Panc1 (cell line): Measurements from ENCODE around the gene C19orf12. TPM values are rescaled to one million over a fixed set of nuclear protein-coding genes. Genes with fewer than 3 reads are reported as not detected.

Experiments
- ATAC-seq: fragments of 200-7000 bp; cut with Tn5 transposase; 2 replicates; pipeline ENCODE4 v1.9.1; 2020; ENCODE audit warnings: mild to moderate bottlenecking, moderate library complexity
- BruUV-seq: library from RNA; stranded (reverse); fragments of 400-500 nt; replicated peaks from 2 replicates; lab custom pipeline; 2021; lab: Mats Ljungman, UMichigan
- CTCF ChIA-PET: fragments of 300-600 bp; sonication (Branson Sonifier 250); formaldehyde crosslinking; loops from one replicate; lab custom pipeline; 2022; ENCODE audit warnings: antibody characterized with exemption; lab: Charles Lee
- POLR2A ChIA-PET: fragments of 300-600 bp; sonication (Branson Sonifier 250); formaldehyde crosslinking; loops from one replicate; lab custom pipeline; 2022; ENCODE audit warnings: antibody characterized with exemption; lab: Charles Lee
- DNase-seq: peaks from one replicate; pipeline ENCODE4 v3.0.0-alpha.2; 2010; ENCODE audit warnings: low read depth, low spot score
- H3K27ac ChIP-seq: 2 replicates; pipeline ENCODE4 v1.5.1; 2011; ENCODE audit warnings: mild to moderate bottlenecking, low read length, inconsistent platforms
- H3K27me3 ChIP-seq: fragments of 200-500 bp; sonication (Bioruptor generic); 2 replicates; pipeline ENCODE4 v1.6.0; 2014; ENCODE audit warnings: low read length, inconsistent platforms; ENCODE audit not compliant: control insufficient read depth, insufficient read depth
- H3K36me3 ChIP-seq: fragments of 200-500 bp; sonication (Bioruptor generic); 2 replicates; pipeline ENCODE4 v1.5.1; 2014; ENCODE audit warnings: inconsistent platforms, mild to moderate bottlenecking, low read length, moderate library complexity; ENCODE audit not compliant: control insufficient read depth, insufficient read depth
- H3K4me1 ChIP-seq: 2 replicates; pipeline ENCODE4 v1.5.1; 2011; ENCODE audit warnings: inconsistent platforms, mild to moderate bottlenecking, low read length, moderate library complexity; ENCODE audit not compliant: control insufficient read depth, insufficient read depth
- H3K4me3 ChIP-seq, 2 experiments: 2 replicates each; pipeline ENCODE4 v1.5.1; 2011 to 2012; ENCODE audit warnings: low read depth in 2 of 2, low read length in 2 of 2, mild to moderate bottlenecking in 2 of 2, inconsistent platforms in 1 of 2, moderate library complexity in 1 of 2
- H3K9me3 ChIP-seq: fragments of 200-500 bp; sonication (Bioruptor generic); 2 replicates; pipeline ENCODE4 v1.5.1; 2014; ENCODE audit warnings: low read depth, mild to moderate bottlenecking, inconsistent platforms, low read length, moderate library complexity; ENCODE audit not compliant: control insufficient read depth, insufficient read depth
- POLR2AphosphoS5 ChIP-seq: IDR thresholded peaks from 2 replicates; pipeline ENCODE4 v1.6.1; 2012; ENCODE audit warnings: mild to moderate bottlenecking, low read depth, low read length, moderate library complexity
- REST ChIP-seq, 2 experiments: IDR thresholded peaks; 2 replicates each; pipeline ENCODE4 v1.6.1; 2011 to 2012; ENCODE audit warnings: low read depth in 2 of 2, control low read depth in 1 of 2, low read length in 1 of 2, mild to moderate bottlenecking in 1 of 2, moderate library complexity in 1 of 2; ENCODE audit not compliant: insufficient read depth in 1 of 2
- SIN3A ChIP-seq: IDR thresholded peaks from 2 replicates; pipeline ENCODE4 v1.6.1; 2012; ENCODE audit warnings: low read depth, mild to moderate bottlenecking, low read length, moderate library complexity, borderline replicate concordance; ENCODE audit not compliant: insufficient read depth
- TCF7L2 ChIP-seq: IDR thresholded peaks from 2 replicates; pipeline ENCODE4 v1.6.1; 2011; ENCODE audit warnings: mild to moderate bottlenecking, low read depth, low read length, inconsistent platforms
- in situ Hi-C: cut with HindIII; loops from 2 replicates; pipeline ENCODE4 v1.10.0; 2016; ENCODE audit warnings: low sequenced_read_pairs, low pct_unique_long_range_greater_than_20kb
- intact Hi-C: fragments of 100-400 bp; cut with micrococcal nuclease; formaldehyde crosslinking; loops from one replicate; pipeline ENCODE4 v1.10.0; 2022; ENCODE audit not compliant: unreplicated experiment
- total RNA-seq: library from RNA; stranded (reverse); gene quantifications from one replicate; pipeline ENCODE4 v1.2.1, GENCODE V29; 2021; ENCODE audit not compliant: unreplicated experiment
- TF ChIP-seq, protein P1 (sequence below): fragments of 450-650 bp; IDR thresholded peaks from 2 replicates; pipeline ENCODE4 v1.5.1; 2017; ENCODE audit warnings: mild to moderate bottlenecking

C19orf12 gene
- total RNA-seq, 1 experiment from 2014 or later, result 43.4 TPM

- Histone ChIP-seq H3K9me3 (peaks cover 8% of the 10 kb centered on the region; the same call in 1 of the 2 replicates), H3K4me1 (no peaks in the 10 kb centered on the region), H3K27ac (no peak overlapping the region), H3K27me3 (no peaks in the 10 kb centered on the region), H3K4me3 (no peak overlapping the region), H3K36me3 (no peaks in the 10 kb centered on the region)
- no peak for ATAC-seq
- in situ Hi-C loops, result no loop called here
- ChIA-PET CTCF (no interaction called here), POLR2A (no interaction called here)
- DNase-seq, result no peak
- no TSS peak for BruUV-seq
- TF ChIP-seq POLR2AphosphoS5 (no peak), SIN3A (no peak), REST (IDR thresholded peaks at IDR 0.05; ENCODE audit: insufficient read depth in 1 of 2, low read depth in 2 of 2, low read length in 1 of 2) (no peak), TCF7L2 (no peak)
- TF ChIP-seq, protein P1, sequence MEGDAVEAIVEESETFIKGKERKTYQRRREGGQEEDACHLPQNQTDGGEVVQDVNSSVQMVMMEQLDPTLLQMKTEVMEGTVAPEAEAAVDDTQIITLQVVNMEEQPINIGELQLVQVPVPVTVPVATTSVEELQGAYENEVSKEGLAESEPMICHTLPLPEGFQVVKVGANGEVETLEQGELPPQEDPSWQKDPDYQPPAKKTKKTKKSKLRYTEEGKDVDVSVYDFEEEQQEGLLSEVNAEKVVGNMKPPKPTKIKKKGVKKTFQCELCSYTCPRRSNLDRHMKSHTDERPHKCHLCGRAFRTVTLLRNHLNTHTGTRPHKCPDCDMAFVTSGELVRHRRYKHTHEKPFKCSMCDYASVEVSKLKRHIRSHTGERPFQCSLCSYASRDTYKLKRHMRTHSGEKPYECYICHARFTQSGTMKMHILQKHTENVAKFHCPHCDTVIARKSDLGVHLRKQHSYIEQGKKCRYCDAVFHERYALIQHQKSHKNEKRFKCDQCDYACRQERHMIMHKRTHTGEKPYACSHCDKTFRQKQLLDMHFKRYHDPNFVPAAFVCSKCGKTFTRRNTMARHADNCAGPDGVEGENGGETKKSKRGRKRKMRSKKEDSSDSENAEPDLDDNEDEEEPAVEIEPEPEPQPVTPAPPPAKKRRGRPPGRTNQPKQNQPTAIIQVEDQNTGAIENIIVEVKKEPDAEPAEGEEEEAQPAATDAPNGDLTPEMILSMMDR, result no peak
- intact Hi-C loops, result no loop called here
Measured at GRCh38 chr19:29653398-29653797, 61.7 kb downstream of the C19orf12 start.

DNA sequence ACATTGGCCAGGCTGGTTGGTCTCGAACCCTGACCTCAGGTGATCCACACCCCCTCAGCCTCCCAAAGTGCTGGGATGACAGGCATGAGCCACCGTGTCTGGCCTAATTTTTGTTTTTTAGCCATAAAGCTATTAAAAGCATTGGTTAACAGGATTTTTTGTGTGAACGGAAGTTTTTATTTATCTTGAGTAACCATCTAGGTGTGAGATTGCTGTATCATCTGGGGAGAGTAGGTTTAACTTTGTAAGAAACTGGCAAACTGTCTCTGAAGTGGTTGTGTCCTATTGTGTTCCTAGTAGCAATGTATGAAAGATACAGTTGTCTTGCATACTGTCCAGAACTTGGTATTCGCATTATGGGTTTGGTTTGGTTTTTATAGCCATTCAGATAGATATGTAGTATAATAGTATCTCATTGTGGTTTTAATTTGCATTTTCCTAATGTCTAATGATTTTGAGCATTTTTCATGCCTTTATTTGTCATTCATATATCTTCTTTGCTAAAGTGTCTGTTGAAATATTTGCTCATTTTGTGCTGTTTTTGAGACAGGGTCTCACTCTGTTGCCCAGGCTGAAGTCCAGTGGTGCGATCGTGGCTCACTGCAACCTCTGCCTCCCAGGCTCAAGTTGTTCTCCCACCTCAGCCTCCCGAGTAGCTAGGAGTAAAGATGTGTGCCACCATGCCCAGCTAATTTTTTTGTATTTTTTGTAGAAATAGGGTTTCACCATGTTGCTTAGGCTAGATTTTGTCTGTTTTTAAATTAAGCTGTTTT is 63.3 kb downstream of the C19orf12 start:
- DNase-seq (no peak), ATAC-seq (no peak)
- in situ Hi-C loops, result no loop called here
- Histone ChIP-seq H3K27me3 (no peaks in the 10 kb centered on the region), H3K27ac (no peak overlapping the region), H3K4me1 (no peaks in the 10 kb centered on the region), H3K4me3 (no peak overlapping the region), H3K9me3 (peaks cover 8% of the 10 kb centered on the region; the same call in 1 of the 2 replicates), H3K36me3 (no peaks in the 10 kb centered on the region)
- no TSS peak for BruUV-seq
- no peak for TF ChIP-seq TCF7L2
- no peak for TF ChIP-seq REST (IDR thresholded peaks at IDR 0.05; ENCODE audit: insufficient read depth in 1 of 2, low read depth in 2 of 2, low read length in 1 of 2)
- TF ChIP-seq POLR2AphosphoS5, result no peak
- TF ChIP-seq, protein P1, result no peak
- no peak for TF ChIP-seq SIN3A
- ChIA-PET CTCF (no interaction called here), POLR2A (no interaction called here)
- intact Hi-C loops, result no loop called here
